HUES6 (cell line): Measurements from ENCODE around the gene TTLL11.

Experiments
- H3K27ac ChIP-seq: 2 replicates; pipeline ENCODE4 v1.7.0; 2013; ENCODE audit warnings: low read depth, mild to moderate bottlenecking, low read length, inconsistent platforms
- H3K27me3 ChIP-seq: 2 replicates; pipeline ENCODE4 v1.6.1; 2013; ENCODE audit warnings: low read length; ENCODE audit not compliant: control insufficient read depth, insufficient read depth
- H3K36me3 ChIP-seq: 2 replicates; pipeline ENCODE4 v1.6.1; 2013; ENCODE audit warnings: low read length; ENCODE audit not compliant: control insufficient read depth, insufficient read depth
- H3K4me1 ChIP-seq: 2 replicates; pipeline ENCODE4 v1.6.1; 2013; ENCODE audit warnings: low read length; ENCODE audit not compliant: control insufficient read depth, insufficient read depth
- H3K4me3 ChIP-seq: 2 replicates; pipeline ENCODE4 v1.5.1; 2013; ENCODE audit warnings: low read depth, low read length
- H3K9ac ChIP-seq: one replicate; pipeline ENCODE4 v1.6.1; 2013; ENCODE audit warnings: mild to moderate bottlenecking, low read length
- H3K9me3 ChIP-seq: 2 replicates; pipeline ENCODE4 v1.6.1; 2013; ENCODE audit warnings: low read depth, low read length; ENCODE audit not compliant: control insufficient read depth, insufficient read depth

The TTLL11 gene

GRCh38 chr9:122131401-122132001, 38.4 kb upstream of the TTLL11 start:
- Histone ChIP-seq H3K4me3 (peak overlapping the region; percentile 17), H3K9me3 (no peaks in the 10 kb centered on the region), H3K27me3 (peaks cover 25% of the 10 kb centered on the region)

GRCh38 chr9:122130837-122131236, 37.7 kb upstream of the TTLL11 start:
- H3K9me3 ChIP-seq: no peaks in the 10 kb centered on the region
- H3K4me3 ChIP-seq: no peak overlapping the region
- H3K27me3 ChIP-seq: peaks cover 32% of the 10 kb centered on the region
- H3K36me3 ChIP-seq: no peaks in the 10 kb centered on the region
- no peak overlapping the region for H3K27ac ChIP-seq
- H3K4me1 ChIP-seq: peaks cover 46% of the 10 kb centered on the region
- H3K9ac ChIP-seq: no peak overlapping the region

More at GRCh38 chr9:122131401-122132001, 38.4 kb upstream of the TTLL11 start:
- Histone ChIP-seq H3K9ac (no peak overlapping the region), H3K4me1 (peaks cover 41% of the 10 kb centered on the region), H3K36me3 (no peaks in the 10 kb centered on the region), H3K27ac (no peak overlapping the region)

- Histone ChIP-seq H3K4me3 (no peak overlapping the region), H3K36me3 (no peaks in the 10 kb centered on the region), H3K27me3 (peaks cover 39% of the 10 kb centered on the region), H3K27ac (no peak overlapping the region), H3K9ac (no peak overlapping the region), H3K9me3 (no peaks in the 10 kb centered on the region), H3K4me1 (peaks cover 49% of the 10 kb centered on the region)
Measured at GRCh38 chr9:122129969-122130368, 36.9 kb upstream of the TTLL11 start.

GRCh38 chr9:122128969-122129343, 35.8 kb upstream of the TTLL11 start:
- no peaks in the 10 kb centered on the region for H3K9me3 ChIP-seq
- no peak overlapping the region for H3K9ac ChIP-seq
- no peaks in the 10 kb centered on the region for H3K36me3 ChIP-seq
- H3K4me3 ChIP-seq: no peak overlapping the region
- peaks cover 47% of the 10 kb centered on the region for H3K27me3 ChIP-seq
- H3K27ac ChIP-seq: no peak overlapping the region
- H3K4me1 ChIP-seq: peaks cover 39% of the 10 kb centered on the region

- Histone ChIP-seq H3K27me3 (peaks cover 47% of the 10 kb centered on the region), H3K36me3 (no peaks in the 10 kb centered on the region), H3K4me3 (no peak overlapping the region)
Measured at GRCh38 chr9:122128007-122128968, 35.2 kb upstream of the TTLL11 start.

GRCh38 chr9:122127396-122127798, 34.3 kb upstream of the TTLL11 start:
- Histone ChIP-seq H3K27ac (no peak overlapping the region), H3K9ac (no peak overlapping the region), H3K4me1 (peaks cover 35% of the 10 kb centered on the region), H3K9me3 (no peaks in the 10 kb centered on the region), H3K27me3 (peaks cover 47% of the 10 kb centered on the region), H3K36me3 (no peaks in the 10 kb centered on the region), H3K4me3 (no peak overlapping the region)

More at GRCh38 chr9:122128007-122128968, 35.2 kb upstream of the TTLL11 start:
- H3K9me3 ChIP-seq: no peaks in the 10 kb centered on the region
- no peak overlapping the region for H3K27ac ChIP-seq
- peaks cover 34% of the 10 kb centered on the region for H3K4me1 ChIP-seq
- no peak overlapping the region for H3K9ac ChIP-seq

- Histone ChIP-seq H3K4me1 (peaks cover 27% of the 10 kb centered on the region), H3K36me3 (no peaks in the 10 kb centered on the region), H3K9ac (peak overlapping the region; percentile 75), H3K4me3 (peak overlapping the region; percentile 72), H3K9me3 (no peaks in the 10 kb centered on the region), H3K27me3 (peaks cover 47% of the 10 kb centered on the region), H3K27ac (no peak overlapping the region)
Measured at GRCh38 chr9:122126331-122127261, 33.5 kb upstream of the TTLL11 start.

- Histone ChIP-seq H3K27ac (no peak overlapping the region), H3K9me3 (no peaks in the 10 kb centered on the region), H3K4me3 (peak overlapping the region; percentile 72), H3K36me3 (no peaks in the 10 kb centered on the region), H3K9ac (peak overlapping the region; percentile 75), H3K4me1 (peaks cover 19% of the 10 kb centered on the region), H3K27me3 (peaks cover 40% of the 10 kb centered on the region)
Measured at GRCh38 chr9:122125509-122126330, 32.6 kb upstream of the TTLL11 start.

- no peak overlapping the region for H3K9ac ChIP-seq
- peaks cover 40% of the 10 kb centered on the region for H3K27me3 ChIP-seq
- peaks cover 19% of the 10 kb centered on the region for H3K4me1 ChIP-seq
- H3K4me3 ChIP-seq: peak overlapping the region; percentile 72; the same call in 1 of the 2 replicates
- no peak overlapping the region for H3K27ac ChIP-seq
- H3K36me3 ChIP-seq: no peaks in the 10 kb centered on the region
- no peaks in the 10 kb centered on the region for H3K9me3 ChIP-seq
Measured at GRCh38 chr9:122125158-122125508, 32.0 kb upstream of the TTLL11 start.

GRCh38 chr9:122124528-122124927, 31.4 kb upstream of the TTLL11 start:
- peaks cover 37% of the 10 kb centered on the region for H3K27me3 ChIP-seq
- no peak overlapping the region for H3K27ac ChIP-seq
- H3K9ac ChIP-seq: no peak overlapping the region
- no peaks in the 10 kb centered on the region for H3K36me3 ChIP-seq
- H3K9me3 ChIP-seq: no peaks in the 10 kb centered on the region
- H3K4me3 ChIP-seq: no peak overlapping the region
- H3K4me1 ChIP-seq: peaks cover 22% of the 10 kb centered on the region
